ENCODE results near the gene HMCN2.
"Not testable (repeated sequence)": the region's sequence is repeated elsewhere in the genome, so short reads cannot be mapped to it uniquely, and the experiment has no call there.

The HMCN2 gene

GRCh38 chr9:130237763-130238524 is 27.6 kb upstream of the HMCN2 start:
- DNase-seq (ENCODE audit: low read depth in 2 of 2) = no peak

- DNase-seq (ENCODE audit: low read depth in 2 of 2) = no peak
These were observed 26.2 kb upstream of the HMCN2 start for GRCh38 chr9:130239363-130239695.

- DNase-seq (ENCODE audit: low read depth in 2 of 2) = peak; percentile 37 to 45
These were observed 25.8 kb upstream of the HMCN2 start for GRCh38 chr9:130239741-130240241.

- no peak for DNase-seq (ENCODE audit: low read depth in 2 of 2)
These were observed 25.0 kb upstream of the HMCN2 start for GRCh38 chr9:130240410-130241197.

- no peak for DNase-seq (ENCODE audit: low read depth in 2 of 2)
These were observed 24.4 kb upstream of the HMCN2 start for GRCh38 chr9:130241198-130241535.

- DNase-seq (ENCODE audit: low read depth in 2 of 2) = no peak
These were observed 23.1 kb upstream of the HMCN2 start for GRCh38 chr9:130242270-130243014.

- peak; percentile 80 to 86 for DNase-seq (ENCODE audit: low read depth in 2 of 2)
These were observed 22.3 kb upstream of the HMCN2 start for GRCh38 chr9:130243015-130243881.

GRCh38 chr9:130243882-130244170 is 21.7 kb upstream of the HMCN2 start:
- no peak for DNase-seq (ENCODE audit: low read depth in 2 of 2)

GRCh38 chr9:130244548-130245165 is 20.9 kb upstream of the HMCN2 start:
- no peak for DNase-seq (ENCODE audit: low read depth in 2 of 2)

- no peak for DNase-seq (ENCODE audit: low read depth in 2 of 2)
These were observed 20.1 kb upstream of the HMCN2 start for GRCh38 chr9:130245474-130245873.

GRCh38 chr9:130246126-130246525 is 19.4 kb upstream of the HMCN2 start:
- no peak for DNase-seq (ENCODE audit: low read depth in 2 of 2)

- DNase-seq (ENCODE audit: low read depth in 2 of 2) = no peak
These were observed 10.6 kb upstream of the HMCN2 start for GRCh38 chr9:130254747-130255630.

GRCh38 chr9:130255631-130256134 is 9.9 kb upstream of the HMCN2 start:
- DNase-seq (ENCODE audit: low read depth in 2 of 2) = no peak

- DNase-seq (ENCODE audit: low read depth in 2 of 2) = no peak
These were observed 8.9 kb upstream of the HMCN2 start for GRCh38 chr9:130256644-130257043.

GRCh38 chr9:130258137-130258536 is 7.4 kb upstream of the HMCN2 start:
- DNase-seq (ENCODE audit: low read depth in 2 of 2) = not testable (repeated sequence)

- DNase-seq (ENCODE audit: low read depth in 2 of 2) = no peak
These were observed 6.5 kb upstream of the HMCN2 start for GRCh38 chr9:130259044-130259443.

GRCh38 chr9:130260816-130261765 is 4.5 kb upstream of the HMCN2 start:
- no peak for DNase-seq (ENCODE audit: low read depth in 2 of 2)

GRCh38 chr9:130262061-130262745 is 3.4 kb upstream of the HMCN2 start:
- no peak for DNase-seq (ENCODE audit: low read depth in 2 of 2)

All from activated CD4-positive, alpha-beta T cell treated with anti-CD3 and anti-CD28 coated beads for 24 hours (primary cell).